Thyroid gland (tissue), 4 donors: ENCODE data around the gene NTN1. TPM values are rescaled to one million over a fixed set of nuclear protein-coding genes. Genes with fewer than 3 reads are reported as not detected.

Experiments
- DNase-seq, 2 donors: peaks; one replicate each; pipeline ENCODE4 v3.0.0-alpha.2; 2019
- H3K27ac ChIP-seq, 3 donors: fragments of 200-600 bp; sonication (generic); 1 replicate in 2 of 3; 2 replicates in 1 of 3; pipeline ENCODE4 v1.5.1; 2016 to 2019; ENCODE audit warnings: mild to moderate bottlenecking in 1 of 3, moderate library complexity in 1 of 3
- H3K27me3 ChIP-seq: fragments of 200-600 bp; sonication (generic); one replicate; pipeline ENCODE4 v1.5.1; 2019
- H3K36me3 ChIP-seq, 2 donors: fragments of 200-600 bp; sonication (generic); one replicate each; pipeline ENCODE4 v1.5.1; 2016 to 2019
- H3K4me1 ChIP-seq, 2 donors: fragments of 200-600 bp; sonication (generic); one replicate each; pipeline ENCODE4 v1.5.1; 2017 to 2019
- H3K4me3 ChIP-seq, 3 donors: fragments of 200-600 bp; sonication (generic); replicated peaks in 1 of 3; 1 replicate in 2 of 3; 2 replicates in 1 of 3; pipeline ENCODE4 v1.5.1; 2016; ENCODE audit warnings: mild to moderate bottlenecking in 1 of 3
- H3K9me3 ChIP-seq: fragments of 200-600 bp; sonication (generic); one replicate; pipeline ENCODE4 v1.5.1; 2017
- CTCF ChIP-seq, 6 experiments: fragments of 200-600 bp in 3 of 6; fragments of 450-650 bp in 3 of 6; sonication (generic) in 3 of 6; IDR thresholded peaks; one replicate each; pipeline ENCODE4 v1.5.1; 2016 to 2019; ENCODE audit warnings: antibody characterized with exemption in 6 of 6, mild to moderate bottlenecking in 2 of 6, inconsistent platforms in 1 of 6, moderate library complexity in 1 of 6
- POLR2A ChIP-seq, 2 donors: fragments of 450-650 bp; IDR thresholded peaks; one replicate each; pipeline ENCODE4 v1.6.1; 2017; ENCODE audit warnings: antibody characterized with exemption in 2 of 2, mild to moderate bottlenecking in 2 of 2, moderate library complexity in 1 of 2
- WGBS, 2 donors: methylation state at CpG; one replicate each; pipeline ENCODE4 v1.1.5; 2017; 5-methylcytosine and 5-hydroxymethylcytosine counted together
- intact Hi-C: fragments of 100-400 bp; cut with DNase I; formaldehyde crosslinking; loops from one replicate; pipeline ENCODE4 v1.15.1; 2023
- total RNA-seq, 4 donors: library from RNA; depleted of rRNA; stranded (reverse); fragments of >200 nt; gene quantifications; one replicate each; pipeline ENCODE4 v1.2.3, GENCODE V29; 2016

NTN1 gene
- total RNA-seq, 4 donors from 2014 or later = 4.1 to 9.2 (median 7.1) TPM

GRCh38 chr17:9258115-9259015 lies 237.1 kb downstream of the NTN1 start:
- H3K36me3 ChIP-seq = no peaks in the 10 kb centered on the region
- H3K27ac ChIP-seq = no peak overlapping the region
- H3K4me1 ChIP-seq = peaks cover 0 to 20% of the 10 kb centered on the region in 2 donors
- no peaks in the 10 kb centered on the region for H3K27me3 ChIP-seq
- H3K9me3 ChIP-seq = no peaks in the 10 kb centered on the region
- 89 to 91% methylated on average over 15 of the region's 15 CpGs for WGBS, 2 donors
- TF ChIP-seq POLR2A (IDR thresholded peaks at IDR 0.05) (no peak), CTCF (IDR thresholded peaks at IDR 0.05) (no peak)
- no peak for DNase-seq
- intact Hi-C loops = no loop called here
- H3K4me3 ChIP-seq = no peak overlapping the region

- H3K27ac ChIP-seq = no peak overlapping the region
- TF ChIP-seq CTCF (IDR thresholded peaks at IDR 0.05) (no peak), POLR2A (IDR thresholded peaks at IDR 0.05) (no peak)
- DNase-seq = peak in 1 of 2 donors; percentile 39
- no peaks in the 10 kb centered on the region for H3K27me3 ChIP-seq
- H3K4me1 ChIP-seq = peaks cover 0 to 20% of the 10 kb centered on the region in 2 donors
- no peaks in the 10 kb centered on the region for H3K9me3 ChIP-seq
- intact Hi-C loops = no loop called here
- 76 to 79% methylated on average over 10 of the region's 10 CpGs for WGBS, 2 donors
- H3K4me3 ChIP-seq = no peak overlapping the region
- no peaks in the 10 kb centered on the region for H3K36me3 ChIP-seq
Measured at GRCh38 chr17:9259419-9259818, 238.1 kb downstream of the NTN1 start.

- Histone ChIP-seq H3K9me3 (no peaks in the 10 kb centered on the region), H3K4me3 (no peak overlapping the region), H3K27ac (no peak overlapping the region), H3K27me3 (no peaks in the 10 kb centered on the region), H3K36me3 (no peaks in the 10 kb centered on the region), H3K4me1 (peaks cover 0 to 12% of the 10 kb centered on the region in 2 donors)
- no peak for DNase-seq
- 79 to 80% methylated on average over 24 of the region's 24 CpGs for WGBS, 2 donors
- TF ChIP-seq POLR2A (IDR thresholded peaks at IDR 0.05) (no peak), CTCF (IDR thresholded peaks at IDR 0.05) (no peak)
- intact Hi-C loops = no loop called here
Measured at GRCh38 chr17:9261081-9262012, 240.0 kb downstream of the NTN1 start.

GRCh38 chr17:9266031-9266680 lies 244.8 kb downstream of the NTN1 start:
- Histone ChIP-seq H3K4me3 (no peak overlapping the region), H3K27ac (no peak overlapping the region), H3K36me3 (no peaks in the 10 kb centered on the region), H3K9me3 (no peaks in the 10 kb centered on the region), H3K27me3 (no peaks in the 10 kb centered on the region), H3K4me1 (no peaks in the 10 kb centered on the region)
- no peak for DNase-seq
- intact Hi-C loops = no loop called here
- WGBS, 2 donors = 81% methylated on average over 14 of the region's 14 CpGs
- TF ChIP-seq CTCF (IDR thresholded peaks at IDR 0.05) (no peak), POLR2A (IDR thresholded peaks at IDR 0.05) (no peak)
